Tibial nerve (tissue), 3 donors: ENCODE measurements around the gene GNAT1.

Source experiments
- POLR2A ChIP-seq, 2 donors: fragments of 450-650 bp; IDR thresholded peaks; one replicate each; pipeline ENCODE4 v1.6.1; 2017; ENCODE audit warnings: antibody characterized with exemption in 2 of 2, mild to moderate bottlenecking in 2 of 2, moderate library complexity in 2 of 2
- TF ChIP-seq, protein P1 (sequence below), 5 experiments: fragments of 200-600 bp in 3 of 5; fragments of 450-650 bp in 2 of 5; sonication (generic) in 3 of 5; IDR thresholded peaks; one replicate each; pipeline ENCODE4 v1.5.1; 2016 to 2019; ENCODE audit warnings: antibody characterized with exemption in 5 of 5, mild to moderate bottlenecking in 3 of 5, moderate library complexity in 2 of 5

GRCh38 chr3:50169858-50170257, 21.6 kb upstream of the GNAT1 start:
- TF ChIP-seq, protein P1, sequence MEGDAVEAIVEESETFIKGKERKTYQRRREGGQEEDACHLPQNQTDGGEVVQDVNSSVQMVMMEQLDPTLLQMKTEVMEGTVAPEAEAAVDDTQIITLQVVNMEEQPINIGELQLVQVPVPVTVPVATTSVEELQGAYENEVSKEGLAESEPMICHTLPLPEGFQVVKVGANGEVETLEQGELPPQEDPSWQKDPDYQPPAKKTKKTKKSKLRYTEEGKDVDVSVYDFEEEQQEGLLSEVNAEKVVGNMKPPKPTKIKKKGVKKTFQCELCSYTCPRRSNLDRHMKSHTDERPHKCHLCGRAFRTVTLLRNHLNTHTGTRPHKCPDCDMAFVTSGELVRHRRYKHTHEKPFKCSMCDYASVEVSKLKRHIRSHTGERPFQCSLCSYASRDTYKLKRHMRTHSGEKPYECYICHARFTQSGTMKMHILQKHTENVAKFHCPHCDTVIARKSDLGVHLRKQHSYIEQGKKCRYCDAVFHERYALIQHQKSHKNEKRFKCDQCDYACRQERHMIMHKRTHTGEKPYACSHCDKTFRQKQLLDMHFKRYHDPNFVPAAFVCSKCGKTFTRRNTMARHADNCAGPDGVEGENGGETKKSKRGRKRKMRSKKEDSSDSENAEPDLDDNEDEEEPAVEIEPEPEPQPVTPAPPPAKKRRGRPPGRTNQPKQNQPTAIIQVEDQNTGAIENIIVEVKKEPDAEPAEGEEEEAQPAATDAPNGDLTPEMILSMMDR (IDR thresholded peaks at IDR 0.05), result no peak
- TF ChIP-seq POLR2A (IDR thresholded peaks at IDR 0.05), result no peak
